ENCODE results near the gene RETN.
A peak's percentile ranks its signal among the peaks of the same experiment; 100 is the strongest.

Gene RETN

GRCh38 chr19:7699417-7700401, 30.9 kb downstream of the RETN start:
- Histone ChIP-seq H4K91ac (ENCODE audit: low read depth, low read length) (no peak overlapping the region), H4K8ac (ENCODE audit: low read depth, low read length) (no peak overlapping the region)

GRCh38 chr19:7701049-7701653, 32.3 kb downstream of the RETN start:
- no peak overlapping the region for H3K9ac ChIP-seq (ENCODE audit: low read length)
- no peak overlapping the region for H2BK120ac ChIP-seq (ENCODE audit: insufficient read depth, low read length, poor library complexity)
- H4K91ac ChIP-seq (ENCODE audit: low read depth, low read length) = no peak overlapping the region
- no peak overlapping the region for H4K8ac ChIP-seq (ENCODE audit: low read depth, low read length)
- H3K4ac ChIP-seq (ENCODE audit: low read depth, low read length) = no peak overlapping the region
- no peak overlapping the region for H4K12ac ChIP-seq (ENCODE audit: low read depth, low read length)
- whole genome bisulfite sequencing (ENCODE audit: extremely low coverage, insufficient coverage, insufficient read length) = no CpG with 5 or more reads among the region's 12 CpGs
- no peak overlapping the region for H3K14ac ChIP-seq (ENCODE audit: low read length)
- H2AFZ ChIP-seq (ENCODE audit: insufficient read depth, low read length, poor library complexity) = no peak overlapping the region
- no peak overlapping the region for H3K27ac ChIP-seq (ENCODE audit: low read depth, low read length)
- H3K4me1 ChIP-seq (ENCODE audit: control insufficient read depth in 1 of 2, insufficient read depth in 2 of 2, low read length in 2 of 2) = no peaks in the 10 kb centered on the region
- no peak overlapping the region for H3K4me3 ChIP-seq (ENCODE audit: low read depth, low read length)
- no peak overlapping the region for H3K4me2 ChIP-seq (ENCODE audit: low read length)
- H3K18ac ChIP-seq (ENCODE audit: low read length) = no peak overlapping the region
- no peak overlapping the region for H2BK12ac ChIP-seq (ENCODE audit: low read length)
- H3K79me1 ChIP-seq (ENCODE audit: low read length) = no peaks in the 10 kb centered on the region
- no peak for DNase-seq
- no peak overlapping the region for H2BK5ac ChIP-seq (ENCODE audit: low read depth, low read length, poor library complexity)
- no peaks in the 10 kb centered on the region for H3K27me3 ChIP-seq (ENCODE audit: insufficient read depth, low read length)
- no peaks in the 10 kb centered on the region for H3K79me2 ChIP-seq (ENCODE audit: control insufficient read depth, insufficient read depth, low read length, poor library complexity)
- H3K9me3 ChIP-seq (ENCODE audit: insufficient read depth, low read depth, low read length) = no peaks in the 10 kb centered on the region
- H3K36me3 ChIP-seq (ENCODE audit: control insufficient read depth in 1 of 2, insufficient read depth in 2 of 2, low read length in 2 of 2) = no peaks in the 10 kb centered on the region
- H3K23ac ChIP-seq (ENCODE audit: low read length) = no peak overlapping the region
- H2AK5ac ChIP-seq (ENCODE audit: low read length) = no peak overlapping the region

More at GRCh38 chr19:7699417-7700401, 30.9 kb downstream of the RETN start:
- no peak overlapping the region for H3K14ac ChIP-seq (ENCODE audit: low read length)
- no peak for DNase-seq
- no peaks in the 10 kb centered on the region for H3K36me3 ChIP-seq (ENCODE audit: control insufficient read depth in 1 of 2, insufficient read depth in 2 of 2, low read length in 2 of 2)
- H2BK12ac ChIP-seq (ENCODE audit: low read length) = no peak overlapping the region
- no peaks in the 10 kb centered on the region for H3K27me3 ChIP-seq (ENCODE audit: insufficient read depth, low read length)
- H2AK5ac ChIP-seq (ENCODE audit: low read length) = no peak overlapping the region
- H2BK120ac ChIP-seq (ENCODE audit: insufficient read depth, low read length, poor library complexity) = no peak overlapping the region
- H3K4me1 ChIP-seq (ENCODE audit: control insufficient read depth in 1 of 2, insufficient read depth in 2 of 2, low read length in 2 of 2) = no peaks in the 10 kb centered on the region
- no peak overlapping the region for H3K23ac ChIP-seq (ENCODE audit: low read length)
- H2BK5ac ChIP-seq (ENCODE audit: low read depth, low read length, poor library complexity) = no peak overlapping the region
- H3K27ac ChIP-seq (ENCODE audit: low read depth, low read length) = no peak overlapping the region
- H3K4me2 ChIP-seq (ENCODE audit: low read length) = no peak overlapping the region
- WGBS (ENCODE audit: extremely low coverage, insufficient coverage, insufficient read length) = no CpG with 5 or more reads among the region's 15 CpGs
- no peak overlapping the region for H3K9ac ChIP-seq (ENCODE audit: low read length)
- H3K79me2 ChIP-seq (ENCODE audit: control insufficient read depth, insufficient read depth, low read length, poor library complexity) = no peaks in the 10 kb centered on the region
- no peak overlapping the region for H4K12ac ChIP-seq (ENCODE audit: low read depth, low read length)
- no peak overlapping the region for H2AFZ ChIP-seq (ENCODE audit: insufficient read depth, low read length, poor library complexity)
- H3K79me1 ChIP-seq (ENCODE audit: low read length) = no peaks in the 10 kb centered on the region
- no peak overlapping the region for H3K4me3 ChIP-seq (ENCODE audit: low read depth, low read length)
- H3K9me3 ChIP-seq (ENCODE audit: insufficient read depth, low read depth, low read length) = no peaks in the 10 kb centered on the region
- H3K4ac ChIP-seq (ENCODE audit: low read depth, low read length) = no peak overlapping the region
- no peak overlapping the region for H3K18ac ChIP-seq (ENCODE audit: low read length)

- Histone ChIP-seq H4K91ac (ENCODE audit: low read depth, low read length) (no peak within 1 kb of the TSS), H4K12ac (ENCODE audit: low read depth, low read length) (no peak within 1 kb of the TSS), H2BK5ac (ENCODE audit: low read depth, low read length, poor library complexity) (no peak within 1 kb of the TSS), H3K79me1 (ENCODE audit: low read length) (no peaks in the 10 kb centered on the region), H3K23ac (ENCODE audit: low read length) (no peak within 1 kb of the TSS), H3K4ac (ENCODE audit: low read depth, low read length) (no peak within 1 kb of the TSS), H3K14ac (ENCODE audit: low read length) (no peak within 1 kb of the TSS), H3K9ac (ENCODE audit: low read length) (peak within 1 kb of the TSS; percentile 20), H3K4me3 (ENCODE audit: low read depth, low read length) (no peak within 1 kb of the TSS), H2BK12ac (ENCODE audit: low read length) (no peak within 1 kb of the TSS), H3K36me3 (ENCODE audit: control insufficient read depth in 1 of 2, insufficient read depth in 2 of 2, low read length in 2 of 2) (no peaks in the 10 kb centered on the region), H3K9me3 (ENCODE audit: insufficient read depth, low read depth, low read length) (no peaks in the 10 kb centered on the region), H3K27me3 (ENCODE audit: insufficient read depth, low read length) (no peaks in the 10 kb centered on the region), H2AFZ (ENCODE audit: insufficient read depth, low read length, poor library complexity) (no peak within 1 kb of the TSS), H2AK5ac (ENCODE audit: low read length) (no peak within 1 kb of the TSS), H3K27ac (ENCODE audit: low read depth, low read length) (no peak within 1 kb of the TSS), H2BK120ac (ENCODE audit: insufficient read depth, low read length, poor library complexity) (no peak within 1 kb of the TSS), H3K4me1 (ENCODE audit: control insufficient read depth in 1 of 2, insufficient read depth in 2 of 2, low read length in 2 of 2) (no peaks in the 10 kb centered on the region), H3K4me2 (ENCODE audit: low read length) (no peak within 1 kb of the TSS), H4K8ac (ENCODE audit: low read depth, low read length) (no peak within 1 kb of the TSS), H3K79me2 (ENCODE audit: control insufficient read depth, insufficient read depth, low read length, poor library complexity) (no peaks in the 10 kb centered on the region), H3K18ac (ENCODE audit: low read length) (no peak within 1 kb of the TSS)
- no CpG with 5 or more reads among the region's 20 CpGs for WGBS (ENCODE audit: extremely low coverage, insufficient coverage, insufficient read length)
- DNase-seq = no peak
Observed at GRCh38 chr19:7701654-7702457, 33.0 kb downstream of the RETN start, which contains the start of gene FCER2. Gene FCER2 (minus strand): TSS chr19:7702131. CDS start chr19:7699760, 2,371 bp downstream.

- Histone ChIP-seq H2BK12ac (ENCODE audit: low read length) (no peak overlapping the region), H3K14ac (ENCODE audit: low read length) (no peak overlapping the region), H4K12ac (ENCODE audit: low read depth, low read length) (no peak overlapping the region), H2BK5ac (ENCODE audit: low read depth, low read length, poor library complexity) (no peak overlapping the region), H3K27me3 (ENCODE audit: insufficient read depth, low read length) (no peaks in the 10 kb centered on the region), H4K91ac (ENCODE audit: low read depth, low read length) (no peak overlapping the region), H3K18ac (ENCODE audit: low read length) (no peak overlapping the region), H2BK120ac (ENCODE audit: insufficient read depth, low read length, poor library complexity) (no peak overlapping the region), H3K4me2 (ENCODE audit: low read length) (no peak overlapping the region), H4K8ac (ENCODE audit: low read depth, low read length) (no peak overlapping the region), H3K23ac (ENCODE audit: low read length) (no peak overlapping the region), H3K9me3 (ENCODE audit: insufficient read depth, low read depth, low read length) (no peaks in the 10 kb centered on the region), H3K4me3 (ENCODE audit: low read depth, low read length) (no peak overlapping the region), H3K27ac (ENCODE audit: low read depth, low read length) (no peak overlapping the region), H2AK5ac (ENCODE audit: low read length) (no peak overlapping the region), H3K4ac (ENCODE audit: low read depth, low read length) (no peak overlapping the region), H2AFZ (ENCODE audit: insufficient read depth, low read length, poor library complexity) (no peak overlapping the region), H3K79me1 (ENCODE audit: low read length) (no peaks in the 10 kb centered on the region), H3K36me3 (ENCODE audit: control insufficient read depth in 1 of 2, insufficient read depth in 2 of 2, low read length in 2 of 2) (no peaks in the 10 kb centered on the region), H3K79me2 (ENCODE audit: control insufficient read depth, insufficient read depth, low read length, poor library complexity) (no peaks in the 10 kb centered on the region), H3K9ac (ENCODE audit: low read length) (no peak overlapping the region), H3K4me1 (ENCODE audit: control insufficient read depth in 1 of 2, insufficient read depth in 2 of 2, low read length in 2 of 2) (no peaks in the 10 kb centered on the region)
- DNase-seq = no peak
- WGBS (ENCODE audit: extremely low coverage, insufficient coverage, insufficient read length) = no CpG with 5 or more reads among the region's 8 CpGs
Observed at GRCh38 chr19:7703332-7703731, 34.5 kb downstream of the RETN start.

All from trophoblast cell (in vitro differentiated cells and primary cell).